GM19328 (cell line): ENCODE results near the gene RPL13A.

Experiments used
- ATAC-seq: cut with Tn5 transposase; IDR thresholded peaks from one replicate; pipeline ENCODE4 v1.9.1; 2021; ENCODE audit warnings: mild to moderate bottlenecking, moderate library complexity; ENCODE audit not compliant: unreplicated experiment

The RPL13A gene

GRCh38 chr19:49502866-49503581 lies 15.6 kb downstream of the RPL13A start:
- ATAC-seq: no peak

GRCh38 chr19:49503582-49503962 lies 16.2 kb downstream of the RPL13A start:
- no peak for ATAC-seq

- ATAC-seq: no peak
These were observed 19.2 kb downstream of the RPL13A start for GRCh38 chr19:49506575-49507105.

- no peak for ATAC-seq
These were observed 20.5 kb downstream of the RPL13A start for GRCh38 chr19:49507803-49508494.

GRCh38 chr19:49512970-49513745 lies 25.8 kb downstream of the RPL13A start:
- ATAC-seq: no peak

GRCh38 chr19:49513746-49514118 lies 26.3 kb downstream of the RPL13A start:
- no peak for ATAC-seq

GRCh38 chr19:49514151-49514550 lies 26.7 kb downstream of the RPL13A start:
- ATAC-seq: no peak

GRCh38 chr19:49515767-49516166 lies 28.4 kb downstream of the RPL13A start:
- no peak for ATAC-seq

GRCh38 chr19:49518033-49518432 lies 30.6 kb downstream of the RPL13A start:
- ATAC-seq: no peak

- no peak for ATAC-seq
These were observed 33.4 kb downstream of the RPL13A start for GRCh38 chr19:49520705-49521319.

GRCh38 chr19:49524812-49525455 lies 37.5 kb downstream of the RPL13A start:
- ATAC-seq: no peak

- ATAC-seq: no peak
These were observed 40.9 kb downstream of the RPL13A start for GRCh38 chr19:49528211-49528771.

GRCh38 chr19:49530708-49531107 lies 43.3 kb downstream of the RPL13A start:
- ATAC-seq: no peak

GRCh38 chr19:49533551-49534488 lies 46.4 kb downstream of the RPL13A start:
- no peak for ATAC-seq

GRCh38 chr19:49534632-49535385 lies 47.4 kb downstream of the RPL13A start:
- no peak for ATAC-seq

- no peak for ATAC-seq
These were observed 49.6 kb downstream of the RPL13A start for GRCh38 chr19:49536921-49537462.

- no peak for ATAC-seq
These were observed 51.2 kb downstream of the RPL13A start for GRCh38 chr19:49538643-49539042.
